GM12892 (cell line): ENCODE measurements around the gene HMCN1.

Experiments used
- POLR2A ChIP-seq: IDR thresholded peaks from 2 replicates; pipeline ENCODE4 v1.6.1; 2011; ENCODE audit warnings: low read depth, low read length, control low read depth
- POLR2AphosphoS5 ChIP-seq: IDR thresholded peaks from 2 replicates; pipeline ENCODE4 v1.6.1; 2011; ENCODE audit warnings: low read depth, low read length, control low read depth

DNA sequence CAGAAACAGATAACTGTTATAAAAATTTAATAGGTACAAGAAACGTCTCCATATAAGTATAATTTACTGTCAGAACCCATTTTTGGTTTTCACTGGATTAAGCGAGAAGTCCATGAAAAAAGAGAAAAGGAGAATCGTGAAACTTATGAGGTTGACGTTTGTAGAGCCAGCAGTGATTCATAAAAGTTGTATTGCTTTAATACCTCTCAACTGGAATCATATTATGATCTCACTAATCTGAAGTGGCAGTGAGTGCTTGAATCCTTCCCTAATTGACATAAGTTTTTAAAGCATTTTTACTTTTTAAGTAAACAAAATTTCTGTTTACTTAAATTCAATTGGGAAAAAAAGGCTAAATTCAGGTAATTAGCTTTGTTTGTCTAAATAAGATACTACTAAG lies 325.6 kb downstream of the HMCN1 start:
- TF ChIP-seq POLR2A (no peak), POLR2AphosphoS5 (no peak)
